Psoas muscle (tissue), 8 donors: Measurements from ENCODE around the gene PASK. TPM values are rescaled to one million over a fixed set of nuclear protein-coding genes. Genes with fewer than 3 reads are reported as not detected.
A peak's percentile ranks its signal among the peaks of the same experiment; 100 is the strongest.

ENCODE experiments used
- ATAC-seq, 4 donors: fragments of 200-7000 bp; cut with Tn5 transposase; one replicate each; pipeline ENCODE4 v1.9.1; 2020; ENCODE audit warnings: moderate library complexity in 3 of 4, mild to moderate bottlenecking in 2 of 4
- DNase-seq, 2 donors: peaks; one replicate each; pipeline ENCODE4 v3.0.0-alpha.2; 2020
- H3K27ac ChIP-seq: fragments of 200-600 bp; one replicate; pipeline ENCODE4 v1.8.0; 2022
- H3K27me3 ChIP-seq, 3 donors: fragments of 200-600 bp in 1 of 3; one replicate each; pipeline versions ENCODE4 v1.6.1 to v1.8.0; 2013 to 2022; ENCODE audit warnings: low read length in 2 of 3, mild to moderate bottlenecking in 2 of 3, moderate library complexity in 1 of 3; ENCODE audit not compliant: insufficient read depth in 3 of 3
- H3K36me3 ChIP-seq, 2 donors: fragments of 200-600 bp in 1 of 2; one replicate each; pipeline versions ENCODE4 v1.6.1 to v1.8.0; 2013 to 2022; ENCODE audit warnings: low read depth in 1 of 2, mild to moderate bottlenecking in 1 of 2, moderate library complexity in 1 of 2; ENCODE audit not compliant: insufficient read depth in 1 of 2
- H3K4me1 ChIP-seq: fragments of 200-600 bp; one replicate; pipeline ENCODE4 v1.8.0; 2022
- H3K4me3 ChIP-seq: fragments of 200-600 bp; one replicate; pipeline ENCODE4 v1.8.0; 2022; ENCODE audit warnings: mild to moderate bottlenecking
- H3K9me3 ChIP-seq: fragments of 200-600 bp; one replicate; pipeline ENCODE4 v1.8.0; 2022
- whole genome bisulfite sequencing, 3 donors: extraction: QIAGEN DNeasy Blood & Tissue Kit; methylation state at CpG; one replicate each; pipeline versions ENCODE4 v1.1.6 to v1.1.7; 2013; 5-methylcytosine and 5-hydroxymethylcytosine counted together
- intact Hi-C, 2 donors: fragments of 100-400 bp; cut with DNase I; formaldehyde crosslinking; loops; one replicate each; pipeline versions ENCODE4 v1.11.0 to v1.14.2; 2022
- polyA plus RNA-seq, 3 donors: library from polyadenylated mRNA; stranded (reverse); fragments of 200-250 nt; gene quantifications; one replicate each; pipeline ENCODE4 v1.2.3, GENCODE V29; 2013
- total RNA-seq, 4 donors: library from RNA; stranded (reverse); fragmentation: NEBNext Ultra II Directional in 2 of 4; extraction: Animal tissue kit (Norgen Biotek cat#: 25700) in 2 of 4; gene quantifications; one replicate each; pipeline versions ENCODE4 v1.2.1 to v1.2.4, GENCODE V29; 2021 to 2023
- TF ChIP-seq, protein P1 (sequence below): fragments of 200-600 bp; IDR thresholded peaks from one replicate; pipeline ENCODE4 v1.8.0; 2022; ENCODE audit warnings: antibody characterized with exemption
- donor health status: healthy with polysubstance abuse.
- donor health status: DM: no; HTN: no; CAD: no; lungs with moderate emphysema.
- donor health status: Bipolar disorder and iron deficiency.
- donor health status: healthy.
- donor health status: DM: yes; HTN: yes; CAD: no.
- donor health status: DM: no; HTN: no; CAD: no.
- donor health status: DM: no; HTN: no; CAD: no.
- donor health status: DM: yes; HTN: yes; CAD: no.

The PASK gene
- total and polyA plus RNA-seq, 7 donors, result 0.41 to 1.9 (median 0.95) TPM

- no peak for DNase-seq
- Histone ChIP-seq H3K4me3 (no peak overlapping the region), H3K27ac (no peak overlapping the region), H3K4me1 (no peaks in the 10 kb centered on the region), H3K36me3 (peaks cover 6 to 37% of the 10 kb centered on the region in 2 donors), H3K27me3 (no peaks in the 10 kb centered on the region), H3K9me3 (no peaks in the 10 kb centered on the region)
- intact Hi-C loops, result loop anchor here in 1 of 2 donors (5.0 to 10.0 kb wide), 2 partner anchors 150 to 228 kb away; no protein-coding TSS in a partner anchor
- WGBS, 3 donors, result 75 to 81% (median 76%) methylated on average over 14 of the region's 14 CpGs
- TF ChIP-seq, protein P1, sequence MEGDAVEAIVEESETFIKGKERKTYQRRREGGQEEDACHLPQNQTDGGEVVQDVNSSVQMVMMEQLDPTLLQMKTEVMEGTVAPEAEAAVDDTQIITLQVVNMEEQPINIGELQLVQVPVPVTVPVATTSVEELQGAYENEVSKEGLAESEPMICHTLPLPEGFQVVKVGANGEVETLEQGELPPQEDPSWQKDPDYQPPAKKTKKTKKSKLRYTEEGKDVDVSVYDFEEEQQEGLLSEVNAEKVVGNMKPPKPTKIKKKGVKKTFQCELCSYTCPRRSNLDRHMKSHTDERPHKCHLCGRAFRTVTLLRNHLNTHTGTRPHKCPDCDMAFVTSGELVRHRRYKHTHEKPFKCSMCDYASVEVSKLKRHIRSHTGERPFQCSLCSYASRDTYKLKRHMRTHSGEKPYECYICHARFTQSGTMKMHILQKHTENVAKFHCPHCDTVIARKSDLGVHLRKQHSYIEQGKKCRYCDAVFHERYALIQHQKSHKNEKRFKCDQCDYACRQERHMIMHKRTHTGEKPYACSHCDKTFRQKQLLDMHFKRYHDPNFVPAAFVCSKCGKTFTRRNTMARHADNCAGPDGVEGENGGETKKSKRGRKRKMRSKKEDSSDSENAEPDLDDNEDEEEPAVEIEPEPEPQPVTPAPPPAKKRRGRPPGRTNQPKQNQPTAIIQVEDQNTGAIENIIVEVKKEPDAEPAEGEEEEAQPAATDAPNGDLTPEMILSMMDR, result no peak
- peak in 2 of 4 donors; percentile 1 for ATAC-seq
Observed at GRCh38 chr2:241082341-241083090, 66.8 kb downstream of the PASK start.

DNA sequence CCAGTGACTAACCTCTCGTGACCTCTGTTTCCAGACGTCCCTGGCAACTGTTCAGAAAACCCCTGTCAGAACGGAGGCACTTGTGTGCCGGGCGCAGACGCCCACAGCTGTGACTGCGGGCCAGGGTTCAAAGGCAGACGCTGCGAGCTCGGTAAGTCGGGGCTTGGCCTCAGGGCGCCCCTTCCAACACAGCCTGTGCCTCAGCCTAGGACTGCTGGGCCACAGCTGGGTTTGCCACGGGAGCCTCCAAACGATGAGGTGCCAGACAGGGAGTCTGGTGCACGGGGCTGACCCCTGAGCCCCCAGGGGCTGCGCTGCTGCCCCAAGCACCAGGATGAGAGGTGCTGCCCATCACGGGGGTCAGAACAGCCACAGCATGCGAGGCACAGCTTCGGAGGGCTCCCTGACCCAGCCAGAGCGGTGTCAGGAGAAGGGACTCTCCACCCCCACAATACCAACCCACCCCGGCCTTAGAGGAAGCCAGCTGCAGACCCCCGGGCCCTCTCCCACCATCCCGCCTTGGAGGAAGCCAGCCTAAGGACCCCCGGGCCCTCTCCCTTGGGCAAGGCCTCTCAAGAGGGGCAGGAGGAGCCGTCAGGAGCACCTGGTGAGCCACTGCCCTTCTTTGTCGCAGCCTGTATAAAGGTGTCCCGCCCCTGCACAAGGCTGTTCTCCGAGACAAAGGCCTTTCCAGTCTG is 67.5 kb downstream of the PASK start:
- Histone ChIP-seq H3K9me3 (no peaks in the 10 kb centered on the region), H3K36me3 (peaks cover 6 to 36% of the 10 kb centered on the region in 2 donors), H3K27ac (no peak overlapping the region), H3K4me3 (no peak overlapping the region), H3K4me1 (no peaks in the 10 kb centered on the region), H3K27me3 (no peaks in the 10 kb centered on the region)
- intact Hi-C loops, result loop anchor here in 1 of 2 donors (5.0 to 10.0 kb wide), 2 partner anchors 151 to 227 kb away; no protein-coding TSS in a partner anchor
- ATAC-seq (peak in 3 of 4 donors; percentile 8 to 28 (median 19)), DNase-seq (peak in 1 of 2 donors; percentile 54)
- WGBS, 3 donors, result 49 to 58% (median 56%) methylated on average over 28 of the region's 28 CpGs
- TF ChIP-seq, protein P1, result no peak

DNA sequence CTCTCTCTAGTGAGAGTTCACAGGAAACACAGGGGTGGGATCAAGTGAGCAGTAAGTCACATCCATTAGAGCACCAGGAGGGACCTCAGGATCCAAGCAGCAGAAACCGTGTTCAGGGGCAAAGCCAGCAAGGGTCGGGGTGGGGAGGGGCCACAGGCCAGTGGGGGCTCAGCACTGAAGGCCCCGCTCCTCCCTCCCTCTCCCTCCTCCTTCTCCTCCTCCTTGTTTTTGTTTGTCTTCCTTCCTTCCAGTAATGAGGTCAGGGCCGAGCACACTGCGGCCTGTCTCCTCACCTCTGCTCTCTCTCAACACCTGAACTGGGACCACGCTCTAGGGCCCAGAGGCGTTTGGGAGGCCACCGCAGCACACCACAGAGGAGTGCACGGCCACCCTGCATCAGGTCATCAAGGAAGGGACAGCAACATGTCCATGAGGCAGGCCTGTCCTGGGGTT is 68.1 kb downstream of the PASK start:
- Histone ChIP-seq H3K4me1 (no peaks in the 10 kb centered on the region), H3K27me3 (no peaks in the 10 kb centered on the region), H3K9me3 (no peaks in the 10 kb centered on the region), H3K27ac (no peak overlapping the region), H3K36me3 (peaks cover under 1 to 35% of the 10 kb centered on the region in 2 donors), H3K4me3 (no peak overlapping the region)
- peak in 3 of 4 donors; percentile 17 to 19 (median 18) for ATAC-seq
- DNase-seq, result no peak
- intact Hi-C loops, result loop anchor here in 1 of 2 donors (5.0 to 10.0 kb wide), 2 partner anchors 151 to 226 kb away; no protein-coding TSS in a partner anchor
- TF ChIP-seq, protein P1, result no peak
- WGBS, 3 donors, result 49 to 53% (median 50%) methylated on average over 8 to 9 of the region's 9 CpGs

DNA sequence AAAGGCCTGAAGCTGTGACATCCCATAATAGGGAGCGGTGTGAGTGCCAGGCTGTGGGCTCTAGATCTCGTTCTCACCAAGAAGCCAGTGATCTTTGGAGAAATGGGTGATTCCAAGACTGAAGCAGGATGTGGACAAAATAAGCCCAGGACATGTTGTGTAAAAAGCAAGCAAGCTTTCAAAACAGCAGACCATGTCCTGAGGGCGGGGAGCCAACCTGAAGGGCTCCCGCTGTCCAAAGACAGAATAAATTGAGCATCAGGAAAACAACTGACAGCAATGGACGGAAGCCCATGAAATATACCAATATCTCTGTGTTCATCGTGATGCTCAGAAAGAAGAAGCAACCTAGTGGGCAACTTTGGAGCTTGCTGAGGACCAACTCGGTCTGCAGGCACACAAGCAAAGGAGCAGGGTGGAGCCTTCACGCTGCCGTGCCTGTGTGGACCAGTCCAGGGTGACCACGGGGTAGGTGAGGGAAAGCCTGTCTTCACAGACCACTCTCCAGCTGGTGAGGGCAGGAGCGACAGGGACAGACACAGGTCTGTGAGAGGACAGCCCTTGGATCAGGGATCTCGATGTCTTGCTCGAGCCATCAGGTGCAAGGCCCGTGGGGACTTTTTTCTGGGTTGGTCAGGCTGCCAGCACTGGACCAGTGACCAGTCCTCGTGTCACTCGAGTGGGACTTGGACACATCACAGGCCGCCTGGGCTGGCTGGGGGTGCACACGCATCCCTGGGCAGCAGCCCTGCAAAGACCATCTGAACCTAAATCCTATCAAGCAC is 68.7 kb downstream of the PASK start:
- TF ChIP-seq, protein P1, result no peak
- DNase-seq, result peak in 1 of 2 donors; percentile 59
- 48 to 63% (median 59%) methylated on average over 16 to 18 of the region's 18 CpGs for whole genome bisulfite sequencing, 3 donors
- Histone ChIP-seq H3K9me3 (no peaks in the 10 kb centered on the region), H3K36me3 (peaks cover 0 to 32% of the 10 kb centered on the region in 2 donors), H3K4me3 (no peak overlapping the region), H3K27me3 (no peaks in the 10 kb centered on the region), H3K4me1 (no peaks in the 10 kb centered on the region), H3K27ac (no peak overlapping the region)
- intact Hi-C loops, result loop anchor here in 1 of 2 donors (5.0 to 10.0 kb wide), 2 partner anchors 152 to 226 kb away; no protein-coding TSS in a partner anchor
- ATAC-seq, result peak in 3 of 4 donors; percentile 12 to 37 (median 15)
